GM19043 (cell line): Measurements from ENCODE around the gene PKP4.

Source experiments
- ATAC-seq: cut with Tn5 transposase; IDR thresholded peaks from one replicate; pipeline ENCODE4 v1.9.1; 2021; ENCODE audit warnings: low read depth; ENCODE audit not compliant: unreplicated experiment

PKP4 gene

GRCh38 chr2:158728422-158728821 lies 271.7 kb downstream of the PKP4 start:
- ATAC-seq, result no peak

- ATAC-seq, result no peak
These were observed 272.7 kb downstream of the PKP4 start for GRCh38 chr2:158729451-158729850.

- no peak for ATAC-seq
These were observed 273.3 kb downstream of the PKP4 start for GRCh38 chr2:158729873-158730620.

- no peak for ATAC-seq
These were observed 273.9 kb downstream of the PKP4 start for GRCh38 chr2:158730621-158731140.

GRCh38 chr2:158731386-158731785 lies 274.6 kb downstream of the PKP4 start:
- ATAC-seq, result no peak
